GM20000 (cell line): ENCODE data around the gene MAP3K12.

Experiments used
- DNase-seq: peaks from one replicate; pipeline ENCODE4 v3.0.0; 2012; ENCODE audit warnings: low spot score
- CTCF ChIP-seq: IDR thresholded peaks from 2 replicates; pipeline ENCODE4 v1.5.1; 2012; ENCODE audit warnings: mild to moderate bottlenecking, control low read depth; ENCODE audit errors: extremely low read depth, missing control alignments

MAP3K12 gene

GRCh38 chr12:53486736-53487487, 12.3 kb downstream of the MAP3K12 start:
- TF ChIP-seq CTCF: no peak
- no peak for DNase-seq

- no peak for TF ChIP-seq CTCF
Observed at GRCh38 chr12:53485955-53486735, 13.1 kb downstream of the MAP3K12 start.

GRCh38 chr12:53484686-53485575, 14.3 kb downstream of the MAP3K12 start:
- TF ChIP-seq CTCF: no peak
- DNase-seq: no peak

More at GRCh38 chr12:53485955-53486735, 13.1 kb downstream of the MAP3K12 start:
- DNase-seq: no peak

- no peak for TF ChIP-seq CTCF
- no peak for DNase-seq
Observed at GRCh38 chr12:53483979-53484377, 15.3 kb downstream of the MAP3K12 start.

GRCh38 chr12:53483225-53483978, 15.9 kb downstream of the MAP3K12 start:
- no peak for TF ChIP-seq CTCF
- DNase-seq: no peak

GRCh38 chr12:53482626-53483168, 16.6 kb downstream of the MAP3K12 start:
- DNase-seq: no peak
- TF ChIP-seq CTCF: no peak
